GM12878 (cell line): ENCODE results near the gene C20orf144. TPM values are rescaled to one million over a fixed set of nuclear protein-coding genes. Genes with fewer than 3 reads are reported as not detected.

ENCODE experiments used
- ATAC-seq: fragments of 200-7000 bp; cut with Tn5 transposase; 3 replicates; pipeline ENCODE4 v1.9.1; 2020; ENCODE audit warnings: mild to moderate bottlenecking, moderate library complexity
- BruUV-seq: library from RNA; stranded (reverse); fragments of 400-500 nt; replicated peaks from 2 replicates; lab custom pipeline; 2021; lab: Mats Ljungman, UMichigan
- CTCF ChIA-PET: fragments of 300-600 bp; sonication (Branson Sonifier 250); formaldehyde crosslinking; extraction: SDS; loops from one replicate; lab custom pipeline; 2021; ENCODE audit warnings: inconsistent platforms; lab: Yijun Ruan, JAX
- POLR2A ChIA-PET: fragments of 350-600 bp; formaldehyde crosslinking; extraction: SDS; loops from one replicate; lab custom pipeline; 2021; ENCODE audit warnings: inconsistent platforms; lab: Charles Lee
- RAD21 ChIA-PET: fragments of 300-600 bp; sonication (Branson Sonifier 250); formaldehyde crosslinking; loops from one replicate; lab custom pipeline; 2023; ENCODE audit warnings: antibody characterized with exemption; ENCODE audit not compliant: unreplicated experiment; lab: Charles Lee
- SMC1A ChIA-PET: fragments of 300-600 bp; sonication (Branson Sonifier 250); formaldehyde crosslinking; loops from one replicate; lab custom pipeline; 2023; ENCODE audit not compliant: unreplicated experiment, uncharacterized antibody; lab: Charles Lee
- DNase-seq: peaks from one replicate; pipeline ENCODE4 v3.0.0-alpha.2; 2011; ENCODE audit warnings: low read depth, low spot score
- FAIRE-seq: peaks from 3 replicates; lab custom pipeline; 2011; peaks lifted over from hg19 to GRCh38; lab: Jason Lieb, UNC
- H2AFZ ChIP-seq: 2 replicates; pipeline ENCODE4 v1.6.0; 2011; ENCODE audit warnings: low read depth, low read length, control low read depth; ENCODE audit not compliant: control insufficient read depth
- H3K27ac ChIP-seq: 2 replicates; pipeline ENCODE4 v1.5.1; 2011; ENCODE audit warnings: control low read depth; ENCODE audit not compliant: control insufficient read depth, insufficient read depth
- H3K27me3 ChIP-seq, 2 experiments: replicated peaks in 1 of 2; 2 replicates each; pipeline versions ENCODE4 v1.6.0 to v1.6.1; 2011; ENCODE audit warnings: low read length in 1 of 2; ENCODE audit not compliant: control insufficient read depth in 2 of 2, insufficient read depth in 2 of 2
- H3K36me3 ChIP-seq, 2 experiments: 2 replicates each; pipeline ENCODE4 v1.5.1; 2011; ENCODE audit warnings: low read length in 1 of 2; ENCODE audit not compliant: control insufficient read depth in 2 of 2, insufficient read depth in 2 of 2
- H3K4me1 ChIP-seq: 2 replicates; pipeline ENCODE4 v1.6.1; 2011; ENCODE audit warnings: mild to moderate bottlenecking, low read length, moderate library complexity, mixed read lengths; ENCODE audit not compliant: control insufficient read depth, insufficient read depth
- H3K4me2 ChIP-seq: 2 replicates; pipeline ENCODE4 v1.6.0; 2011; ENCODE audit warnings: control low read depth; ENCODE audit not compliant: control insufficient read depth, insufficient read depth
- H3K4me3 ChIP-seq: fragments of 200-600 bp; sonication (generic); 2 replicates; pipeline ENCODE4 v1.5.1; 2016
- H3K79me2 ChIP-seq: 2 replicates; pipeline ENCODE4 v1.6.0; 2011; ENCODE audit warnings: low read length; ENCODE audit not compliant: control insufficient read depth, insufficient read depth
- H3K9ac ChIP-seq: 2 replicates; pipeline ENCODE4 v1.8.0; 2011; ENCODE audit warnings: low read length, control low read depth, mixed read lengths; ENCODE audit not compliant: control insufficient read depth, insufficient read depth
- H3K9me3 ChIP-seq: replicated peaks from 3 replicates; pipeline ENCODE4 v1.5.1; 2011; ENCODE audit warnings: mild to moderate bottlenecking, low read length; ENCODE audit not compliant: control insufficient read depth, insufficient read depth
- H4K20me1 ChIP-seq: 2 replicates; pipeline ENCODE4 v1.6.0; 2011; ENCODE audit not compliant: control insufficient read depth, insufficient read depth
- BMI1 ChIP-seq: fragments of 450-650 bp; IDR thresholded peaks from 2 replicates; pipeline ENCODE4 v1.6.1; 2016; ENCODE audit warnings: mild to moderate bottlenecking, moderate library complexity, borderline replicate concordance
- E4F1 ChIP-seq: fragments of 450-650 bp; IDR thresholded peaks from 2 replicates; pipeline ENCODE4 v1.6.1; 2018; ENCODE audit warnings: borderline replicate concordance, mild to moderate bottlenecking; ENCODE audit not compliant: partially characterized antibody
- ETV6 ChIP-seq, 2 experiments: fragments of 450-650 bp in 1 of 2; IDR thresholded peaks in 1 of 2; conservative IDR thresholded peaks in 1 of 2; 2 replicates each; pipeline ENCODE4 v1.6.1; 2014; ENCODE audit warnings: antibody characterized with exemption in 1 of 2, borderline replicate concordance in 1 of 2, low read depth in 1 of 2, mild to moderate bottlenecking in 1 of 2, moderate library complexity in 1 of 2
- HCFC1 ChIP-seq: fragments of 150-350 bp; IDR thresholded peaks from 2 replicates; pipeline ENCODE4 v1.6.1; 2014; ENCODE audit warnings: low read length
- JUND ChIP-seq: IDR thresholded peaks from 2 replicates; pipeline ENCODE4 v1.6.1; 2012; ENCODE audit warnings: low read depth, mild to moderate bottlenecking, low read length, improper control_type of control experiment, moderate library complexity
- LARP7 ChIP-seq: fragments of 450-650 bp; IDR thresholded peaks from 2 replicates; pipeline ENCODE4 v1.6.1; 2017; ENCODE audit warnings: mild to moderate bottlenecking
- PML ChIP-seq: IDR thresholded peaks from 2 replicates; pipeline ENCODE4 v1.6.1; 2012; ENCODE audit warnings: low read length, inconsistent platforms
- WGBS: methylation state at CpG from one replicate; pipeline ENCODE4 v1.1.6; 2016; ENCODE audit warnings: low lambda C conversion rate; ENCODE audit not compliant: insufficient replicate concordance, insufficient coverage; ENCODE audit errors: missing lambda C conversion rate; 5-methylcytosine and 5-hydroxymethylcytosine counted together
- in situ Hi-C: fragments of 300-500 bp; cut with MboI; formaldehyde crosslinking; loops from 9 replicates; pipeline ENCODE4 v1.14.3; 2018; ENCODE audit warnings: mixed read lengths
- intact Hi-C: fragments of 100-400 bp; cut with micrococcal nuclease; formaldehyde crosslinking; loops from one replicate; pipeline ENCODE4 v1.14.2; 2022; ENCODE audit not compliant: unreplicated experiment
- polyA plus RNA-seq, 11 experiments: library from polyadenylated mRNA; depleted of rRNA in 4 of 11; unstranded in 6 of 11; stranded (reverse) in 5 of 11; fragments of >200 nt; fragmentation: Nextera tagmentation in 4 of 11; fragmentation: Illumina TruSeq in 1 of 11; extraction: Ambion mirVana in 4 of 11; extraction: Trizol in 1 of 11; gene quantifications; 1 replicate in 1 of 11; 2 replicates in 10 of 11; pipeline versions ENCODE4 v1.2.1 to v1.2.3, GENCODE V29; 2011 to 2016; ENCODE audit warnings: inconsistent platforms in 2 of 11, missing spikeins in 2 of 11, low read depth in 1 of 11
- total RNA-seq, 4 experiments: library from RNA; depleted of rRNA in 3 of 4; stranded (reverse); fragments of >200 nt in 3 of 4; fragmentation: Illumina TruSeq in 1 of 4; extraction: Trizol in 1 of 4; gene quantifications; 2 replicates each; pipeline versions ENCODE4 v1.2.1 to v1.2.3, GENCODE V29; 2013 to 2021
- TF ChIP-seq, protein P1 (sequence below): IDR thresholded peaks from 2 replicates; pipeline ENCODE4 v1.6.1; 2012; ENCODE audit warnings: low read depth, low read length, improper control_type of control experiment
- TF ChIP-seq, protein P2 (sequence below): IDR thresholded peaks from 2 replicates; pipeline ENCODE4 v1.6.1; 2012; ENCODE audit warnings: low read depth, low read length, improper control_type of control experiment

C20orf144 gene
- total and polyA plus RNA-seq, 10 of the 15 experiments (the other 5 are each of a cell fraction or from before 2014, with no cell fraction given) = 0.04 to 0.62 (median 0.23) TPM; not detected in 2

DNA sequence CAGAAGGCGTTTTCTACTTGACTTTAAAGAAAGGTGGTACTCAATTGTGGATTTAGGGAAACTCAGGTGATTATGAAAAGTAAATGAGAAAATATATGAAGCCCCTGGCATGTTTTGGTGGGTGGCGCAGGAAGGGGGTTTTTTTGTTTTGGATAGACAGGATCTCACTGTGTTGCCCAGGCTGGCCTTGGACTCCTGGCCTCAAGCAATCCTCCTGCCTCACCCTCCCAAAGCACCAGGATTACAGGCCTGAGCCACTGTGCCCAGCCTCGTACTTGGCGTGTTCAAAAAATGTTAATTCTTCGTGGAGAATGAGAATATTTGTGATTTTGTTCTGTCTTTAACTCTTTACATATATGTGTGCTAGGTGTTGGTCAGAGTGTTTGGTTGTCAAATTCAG, 32.1 kb upstream of the C20orf144 start:
- Histone ChIP-seq H2AFZ (no peak overlapping the region), H3K9me3 (no peaks in the 10 kb centered on the region), H3K79me2 (no peaks in the 10 kb centered on the region), H3K27me3 (no peaks in the 10 kb centered on the region), H4K20me1 (no peaks in the 10 kb centered on the region), H3K36me3 (peaks cover 0 to 5% of the 10 kb centered on the region in 2 experiments; a peak in 2 of 4 replicates)
- no peak for ATAC-seq
- DNase-seq = no peak
- ChIA-PET RAD21 (no interaction called here), CTCF (no interaction called here)
- FAIRE-seq = no peak
- in situ Hi-C loops = no loop called here
- no TSS peak for BruUV-seq
- no peak for TF ChIP-seq BMI1
- TF ChIP-seq LARP7 = no peak
- TF ChIP-seq, protein P1, sequence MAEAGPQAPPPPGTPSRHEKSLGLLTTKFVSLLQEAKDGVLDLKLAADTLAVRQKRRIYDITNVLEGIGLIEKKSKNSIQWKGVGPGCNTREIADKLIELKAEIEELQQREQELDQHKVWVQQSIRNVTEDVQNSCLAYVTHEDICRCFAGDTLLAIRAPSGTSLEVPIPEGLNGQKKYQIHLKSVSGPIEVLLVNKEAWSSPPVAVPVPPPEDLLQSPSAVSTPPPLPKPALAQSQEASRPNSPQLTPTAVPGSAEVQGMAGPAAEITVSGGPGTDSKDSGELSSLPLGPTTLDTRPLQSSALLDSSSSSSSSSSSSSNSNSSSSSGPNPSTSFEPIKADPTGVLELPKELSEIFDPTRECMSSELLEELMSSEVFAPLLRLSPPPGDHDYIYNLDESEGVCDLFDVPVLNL = no peak
- TF ChIP-seq, protein P2, sequence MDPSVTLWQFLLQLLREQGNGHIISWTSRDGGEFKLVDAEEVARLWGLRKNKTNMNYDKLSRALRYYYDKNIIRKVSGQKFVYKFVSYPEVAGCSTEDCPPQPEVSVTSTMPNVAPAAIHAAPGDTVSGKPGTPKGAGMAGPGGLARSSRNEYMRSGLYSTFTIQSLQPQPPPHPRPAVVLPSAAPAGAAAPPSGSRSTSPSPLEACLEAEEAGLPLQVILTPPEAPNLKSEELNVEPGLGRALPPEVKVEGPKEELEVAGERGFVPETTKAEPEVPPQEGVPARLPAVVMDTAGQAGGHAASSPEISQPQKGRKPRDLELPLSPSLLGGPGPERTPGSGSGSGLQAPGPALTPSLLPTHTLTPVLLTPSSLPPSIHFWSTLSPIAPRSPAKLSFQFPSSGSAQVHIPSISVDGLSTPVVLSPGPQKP = no peak
- TF ChIP-seq, all 136 proteins: peak for 0
- Histone ChIP-seq H3K9ac (no peak overlapping the region), H3K4me1 (no peaks in the 10 kb centered on the region), H3K27ac (no peak overlapping the region), H3K4me2 (no peak overlapping the region), H3K4me3 (no peak overlapping the region)
- ChIA-PET POLR2A (no interaction called here), SMC1A (no interaction called here)
- WGBS = 94% methylated on average over 5 of the region's 5 CpGs
- intact Hi-C loops = no loop called here

DNA sequence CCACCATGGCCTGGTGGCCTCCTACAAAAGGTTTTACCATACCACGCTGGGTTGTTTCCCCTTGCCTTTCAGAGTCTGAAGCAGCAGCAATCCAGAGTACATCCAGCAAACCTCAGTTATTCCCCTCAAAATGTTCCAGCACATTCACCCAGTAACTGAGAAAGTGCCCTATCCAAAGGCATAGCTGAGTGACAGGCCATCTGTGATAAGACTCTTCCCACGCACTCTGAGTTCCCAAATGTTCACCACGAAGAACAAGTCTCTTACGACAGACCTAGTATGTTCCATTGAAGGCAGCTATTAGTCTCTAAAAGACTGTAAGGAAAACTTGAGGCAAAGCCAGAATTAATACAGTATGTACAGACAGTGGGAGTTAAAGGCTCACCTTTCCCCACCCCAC, 31.6 kb upstream of the C20orf144 start:
- 99% methylated on average over 4 of the region's 4 CpGs for WGBS
- BruUV-seq = no TSS peak
- Histone ChIP-seq H3K4me1 (no peaks in the 10 kb centered on the region), H3K79me2 (no peaks in the 10 kb centered on the region), H3K36me3 (peaks cover 0 to 5% of the 10 kb centered on the region in 2 experiments; a peak in 2 of 4 replicates), H3K9ac (no peak overlapping the region), H3K4me3 (no peak overlapping the region), H3K4me2 (no peak overlapping the region), H3K9me3 (no peaks in the 10 kb centered on the region), H2AFZ (no peak overlapping the region), H4K20me1 (no peaks in the 10 kb centered on the region), H3K27me3 (no peaks in the 10 kb centered on the region), H3K27ac (no peak overlapping the region)
- ChIA-PET RAD21 (no interaction called here), CTCF (interaction anchor here (0.9 kb wide), 1 partner anchor 36 kb away, joined by 3 read pairs; the partner anchor contains the start of gene ACTL10), SMC1A (no interaction called here), POLR2A (no interaction called here)
- ATAC-seq = no peak
- in situ Hi-C loops = no loop called here
- no peak for FAIRE-seq
- no peak for DNase-seq
- intact Hi-C loops = no loop called here
- TF ChIP-seq HCFC1 = no peak
- TF ChIP-seq E4F1 = no peak
- TF ChIP-seq PML = no peak
- no peak for TF ChIP-seq JUND
- TF ChIP-seq ETV6 (conservative IDR thresholded peaks at IDR 0.05 in 1 of 2, IDR thresholded peaks at IDR 0.05 in 1 of 2; ENCODE audit: borderline replicate concordance in 1 of 2, low read depth in 1 of 2) = no peak
